Frontal cortex (tissue), 4 donors: ENCODE results near the gene CD109. TPM values are rescaled to one million over a fixed set of nuclear protein-coding genes. Genes with fewer than 3 reads are reported as not detected.
A peak's percentile ranks its signal among the peaks of the same experiment; 100 is the strongest.
"Not testable (repeated sequence)": the region's sequence is repeated elsewhere in the genome, so short reads cannot be mapped to it uniquely, and the experiment has no call there.

ENCODE experiments used
- DNase-seq, 2 donors: peaks; one replicate each; pipeline ENCODE4 v3.0.0; 2012; ENCODE audit warnings: low spot score in 2 of 2
- FAIRE-seq: peaks from 2 replicates; lab custom pipeline; 2012; peaks lifted over from hg19 to GRCh38; lab: Jason Lieb, UNC
- total RNA-seq: library from RNA; depleted of rRNA; stranded (reverse); fragments of >200 nt; gene quantifications from one replicate; pipeline ENCODE4 v1.2.3, GENCODE V29; 2014
- donor health status: control.
- donor health status: control.
- donor health status: control.

The CD109 gene
- total RNA-seq, 1 donor from 2014 or later: 1.6 TPM

- no peak for FAIRE-seq
Observed at GRCh38 chr6:73722318-73723060, 26.5 kb downstream of the CD109 start.

GRCh38 chr6:73723480-73723879 lies 27.5 kb downstream of the CD109 start:
- not testable (repeated sequence) for FAIRE-seq, DNase-seq

More at GRCh38 chr6:73722318-73723060, 26.5 kb downstream of the CD109 start:
- no peak for DNase-seq

GRCh38 chr6:73724389-73724788 lies 28.4 kb downstream of the CD109 start:
- FAIRE-seq: no peak
- DNase-seq: no peak

- not testable (repeated sequence) for DNase-seq, FAIRE-seq
Observed at GRCh38 chr6:73725192-73725591, 29.2 kb downstream of the CD109 start.

- DNase-seq (no peak), FAIRE-seq (no peak)
Observed at GRCh38 chr6:73727114-73727513, 31.1 kb downstream of the CD109 start.

GRCh38 chr6:73728548-73729205 lies 32.7 kb downstream of the CD109 start:
- no peak for DNase-seq
- FAIRE-seq: no peak

- no peak for FAIRE-seq
- no peak for DNase-seq
Observed at GRCh38 chr6:73731285-73731684, 35.3 kb downstream of the CD109 start.

- peak in 1 of 2 donors; percentile 17 for DNase-seq
- no peak for FAIRE-seq
Observed at GRCh38 chr6:73732845-73733675, 37.1 kb downstream of the CD109 start.

- FAIRE-seq: no peak
- DNase-seq: no peak
Observed at GRCh38 chr6:73733791-73734190, 37.8 kb downstream of the CD109 start.

- FAIRE-seq (no peak), DNase-seq (no peak)
Observed at GRCh38 chr6:73734832-73735453, 38.9 kb downstream of the CD109 start.

- DNase-seq (no peak), FAIRE-seq (no peak)
Observed at GRCh38 chr6:73738367-73739028, 42.5 kb downstream of the CD109 start.

GRCh38 chr6:73739096-73739495 lies 43.1 kb downstream of the CD109 start:
- peak; percentile 5 to 30 for DNase-seq
- peak; percentile 86 for FAIRE-seq

- DNase-seq (no peak), FAIRE-seq (no peak)
Observed at GRCh38 chr6:73742433-73742832, 46.4 kb downstream of the CD109 start.

GRCh38 chr6:73743081-73743480 lies 47.1 kb downstream of the CD109 start:
- FAIRE-seq (no peak), DNase-seq (no peak)

- FAIRE-seq: no peak
- DNase-seq: no peak
Observed at GRCh38 chr6:73743556-73743955, 47.6 kb downstream of the CD109 start.

- FAIRE-seq: no peak
- DNase-seq: no peak
Observed at GRCh38 chr6:73746787-73747186, 50.8 kb downstream of the CD109 start.

- no peak for FAIRE-seq
Observed at GRCh38 chr6:73747289-73747688, 51.3 kb downstream of the CD109 start.

GRCh38 chr6:73752943-73753342 lies 56.9 kb downstream of the CD109 start:
- FAIRE-seq (no peak), DNase-seq (no peak)

More at GRCh38 chr6:73747289-73747688, 51.3 kb downstream of the CD109 start:
- DNase-seq: no peak

- FAIRE-seq (no peak), DNase-seq (no peak)
Observed at GRCh38 chr6:73766040-73766439, 70.0 kb downstream of the CD109 start.

- DNase-seq: no peak
- no peak for FAIRE-seq
Observed at GRCh38 chr6:73768558-73768957, 72.6 kb downstream of the CD109 start.
